Loucy (cell line): ENCODE data around the gene MYO5C.

Experiments used
- CTCF ChIP-seq: fragments of 200-600 bp; sonication (generic); conservative IDR thresholded peaks from 2 replicates; pipeline ENCODE4 v1.5.1; 2014; ENCODE audit warnings: mild to moderate bottlenecking, antibody characterized with exemption, low read length
- EZH2phosphoT487 ChIP-seq: fragments of 200-600 bp; IDR thresholded peaks from 2 replicates; pipeline ENCODE4 v1.6.1; 2018; ENCODE audit warnings: antibody characterized with exemption, mild to moderate bottlenecking, moderate library complexity, borderline replicate concordance

- no peak for TF ChIP-seq CTCF
- no peak for TF ChIP-seq EZH2phosphoT487
Observed at GRCh38 chr15:52292780-52293392, 2.7 kb downstream of the MYO5C start.
